ENCODE data around the gene NAP1L1.

Gene NAP1L1
- total RNA-seq = 572 to 642 reads per million in 2 donors

GRCh38 chr12:76083904-76084862 lies at the start of gene NAP1L1:
Gene NAP1L1 (minus strand): TSS chr12:76084685. CDS start chr12:76074219, 10,466 bp downstream.
- peak; percentile 90 to 99 (median 95) for DNase-seq

GRCh38 chr12:76127588-76127987 lies 43.1 kb upstream of the NAP1L1 start:
- DNase-seq = no peak

GRCh38 chr12:76124456-76124855 lies 40.0 kb upstream of the NAP1L1 start:
- DNase-seq = no peak

- no peak for DNase-seq
These were observed 39.1 kb upstream of the NAP1L1 start for GRCh38 chr12:76123259-76124212.

- no peak for DNase-seq
These were observed 35.4 kb upstream of the NAP1L1 start for GRCh38 chr12:76119887-76120286.

GRCh38 chr12:76117751-76118150 lies 33.3 kb upstream of the NAP1L1 start:
- no peak for DNase-seq

GRCh38 chr12:76117067-76117691 lies 32.7 kb upstream of the NAP1L1 start:
- DNase-seq = peak in 1 of 5 experiments; percentile 7

- no peak for DNase-seq
These were observed 29.6 kb upstream of the NAP1L1 start for GRCh38 chr12:76113800-76114757.

GRCh38 chr12:76111209-76111749 lies 26.8 kb upstream of the NAP1L1 start:
- no peak for DNase-seq

GRCh38 chr12:76109879-76110278 lies 25.4 kb upstream of the NAP1L1 start:
- DNase-seq = no peak

- DNase-seq = no peak
These were observed 23.9 kb upstream of the NAP1L1 start for GRCh38 chr12:76108356-76108755.

GRCh38 chr12:76106631-76107030 lies 22.1 kb upstream of the NAP1L1 start:
- DNase-seq = no peak

GRCh38 chr12:76103958-76104357 lies 19.5 kb upstream of the NAP1L1 start:
- DNase-seq = no peak

GRCh38 chr12:76101739-76102385 lies 17.4 kb upstream of the NAP1L1 start:
- no peak for DNase-seq

GRCh38 chr12:76096079-76096646 lies 11.7 kb upstream of the NAP1L1 start:
- no peak for DNase-seq

GRCh38 chr12:76094754-76095153 lies 10.3 kb upstream of the NAP1L1 start:
- no peak for DNase-seq

- no peak for DNase-seq
These were observed 6.8 kb upstream of the NAP1L1 start for GRCh38 chr12:76091246-76091754.

- DNase-seq = peak in 4 of 5 experiments; percentile 13 to 74 (median 40)
These were observed 1.0 kb upstream of the NAP1L1 start for GRCh38 chr12:76085520-76085868.

- peak in 2 of 5 experiments; percentile 52 to 72 for DNase-seq
These were observed 506 bp upstream of the NAP1L1 start for GRCh38 chr12:76084863-76085519.

All from T-helper 2 cell (primary cell).